HepG2 (cell line): ENCODE data around the gene PSMD12. TPM values are rescaled to one million over a fixed set of nuclear protein-coding genes. Genes with fewer than 3 reads are reported as not detected.

ENCODE experiments used
- CBX5 ChIP-seq: sonication (generic); formaldehyde crosslinking; IDR thresholded peaks from 2 replicates; pipeline ENCODE4 v1.4.0; 2020; ENCODE audit warnings: missing genetic modification reagents, borderline replicate concordance
- FIP1L1 ChIP-seq: fragments of 200-400 bp; formaldehyde crosslinking; IDR thresholded peaks from 2 replicates; pipeline ENCODE4 v1.6.1; 2018; ENCODE audit warnings: low read depth, mild to moderate bottlenecking, low read length, moderate library complexity, borderline replicate concordance; ENCODE audit not compliant: insufficient read depth
- FOXP1 ChIP-seq, 2 experiments: fragments of 450-650 bp in 1 of 2; IDR thresholded peaks; 2 replicates each; pipeline ENCODE4 v1.6.1; 2017 to 2018; ENCODE audit warnings: antibody characterized with exemption in 1 of 2
- MLX ChIP-seq: IDR thresholded peaks from 2 replicates; pipeline ENCODE4 v1.6.1; 2016
- NR2F1 ChIP-seq, 2 experiments: fragments of 450-650 bp in 1 of 2; formaldehyde crosslinking in 1 of 2; IDR thresholded peaks; 2 replicates each; pipeline versions ENCODE4 v1.5.0 to v1.6.1; 2016 to 2020; ENCODE audit warnings: mild to moderate bottlenecking in 1 of 2, missing compliant biosample characterization in 1 of 2, missing genetic modification reagents in 1 of 2, moderate library complexity in 1 of 2
- RXRA ChIP-seq: sonication (generic); formaldehyde crosslinking; IDR thresholded peaks from 2 replicates; pipeline ENCODE4 v1.5.1; 2020; ENCODE audit warnings: missing genetic modification reagents
- SIN3B ChIP-seq: fragments of 150-350 bp; IDR thresholded peaks from 2 replicates; pipeline ENCODE4 v1.6.1; 2014; ENCODE audit warnings: low read length
- TFE3 ChIP-seq: IDR thresholded peaks from 2 replicates; pipeline ENCODE4 v1.6.1; 2016
- THAP11 ChIP-seq: IDR thresholded peaks from 2 replicates; pipeline ENCODE4 v1.6.1; 2016; ENCODE audit warnings: missing biosample characterization, missing genetic modification reagents
- ZBTB14 ChIP-seq: sonication (generic); formaldehyde crosslinking; IDR thresholded peaks from 2 replicates; pipeline ENCODE4 v1.4.0; 2020; ENCODE audit warnings: missing genetic modification reagents
- ZBTB38 ChIP-seq: sonication (generic); formaldehyde crosslinking; IDR thresholded peaks from 2 replicates; pipeline ENCODE4 v1.5.1; 2020; ENCODE audit warnings: mild to moderate bottlenecking, missing genetic modification reagents
- ZBTB39 ChIP-seq: sonication (generic); formaldehyde crosslinking; IDR thresholded peaks from 2 replicates; pipeline ENCODE4 v1.5.0; 2020; ENCODE audit warnings: missing genetic modification reagents
- ZFP41 ChIP-seq: sonication (generic); formaldehyde crosslinking; IDR thresholded peaks from 2 replicates; pipeline ENCODE4 v1.4.0; 2020; ENCODE audit warnings: mild to moderate bottlenecking, missing genetic modification reagents, borderline replicate concordance
- ZNF234 ChIP-seq: sonication (generic); formaldehyde crosslinking; conservative IDR thresholded peaks from 2 replicates; pipeline ENCODE4 v1.5.1; 2020; ENCODE audit warnings: mild to moderate bottlenecking, missing genetic modification reagents
- ZNF281 ChIP-seq: sonication (generic); formaldehyde crosslinking; IDR thresholded peaks from 2 replicates; pipeline ENCODE4 v1.4.0; 2020; ENCODE audit warnings: missing genetic modification reagents, borderline replicate concordance
- ZNF484 ChIP-seq: sonication (generic); formaldehyde crosslinking; IDR thresholded peaks from 2 replicates; pipeline ENCODE4 v1.5.1; 2020; ENCODE audit warnings: mild to moderate bottlenecking, low read depth, missing genetic modification reagents, borderline replicate concordance
- ZNF580 ChIP-seq: IDR thresholded peaks from 2 replicates; pipeline ENCODE4 v1.6.1; 2016; ENCODE audit warnings: low read depth, borderline replicate concordance
- ZNF674 ChIP-seq: sonication (generic); formaldehyde crosslinking; IDR thresholded peaks from 2 replicates; pipeline ENCODE4 v1.5.0; 2020; ENCODE audit warnings: low read depth, mild to moderate bottlenecking, missing genetic modification reagents
- ZNF790 ChIP-seq: sonication (generic); formaldehyde crosslinking; IDR thresholded peaks from 2 replicates; pipeline ENCODE4 v1.8.0; 2022; ENCODE audit warnings: missing genetic modification reagents, mild to moderate bottlenecking, borderline replicate concordance
- polyA plus RNA-seq, 8 experiments: library from polyadenylated mRNA; depleted of rRNA in 3 of 8; stranded (reverse) in 7 of 8; unstranded in 1 of 8; fragments of >200 nt; fragmentation: Illumina TruSeq in 4 of 8; extraction: Trizol in 4 of 8; gene quantifications; 2 replicates each; pipeline versions ENCODE4 v1.2.1 to v1.2.3, GENCODE V29; 2011 to 2016; ENCODE audit warnings: low read depth in 4 of 8, missing spikeins in 1 of 8, mixed read lengths in 1 of 8; ENCODE audit not compliant: insufficient read depth in 1 of 8
- total RNA-seq, 5 experiments: library from RNA; depleted of rRNA; stranded (reverse); fragments of >200 nt; fragmentation: Illumina TruSeq; extraction: Trizol; gene quantifications; 2 replicates each; pipeline ENCODE4 v1.2.3, GENCODE V29; 2016; ENCODE audit warnings: low read depth in 1 of 5

The PSMD12 gene
- total and polyA plus RNA-seq, 2 of the 13 experiments (the other 11 are each of a cell fraction or from before 2014, with no cell fraction given): 27.4 to 71.7 TPM

GRCh38 chr17:67366193-67367157, at the start of gene PSMD12 (continued):
- peak; percentile 95 for TF ChIP-seq ZBTB38 (CRISPR knock-in tag)
- TF ChIP-seq ZNF674: 0 out of 2 replicates have a peak, but pooled peaks have one; percentile 52
- TF ChIP-seq THAP11 (CRISPR knock-in tag): peak; percentile 96
- TF ChIP-seq ZNF234 (CRISPR knock-in tag): peak; percentile 97
- 0 out of 2 replicates have a peak, but pooled peaks have one; percentile 10 for TF ChIP-seq ZNF281
- TF ChIP-seq ZFP41: peak; percentile 88; the same call in 1 of the 2 replicates
- TF ChIP-seq FIP1L1: no peak
- peak; percentile 74 for TF ChIP-seq TFE3 (CRISPR knock-in tag)
- no peak for TF ChIP-seq MLX (CRISPR knock-in tag)
- no peak; the same call in 1 of the 2 replicates for TF ChIP-seq ZBTB39 (CRISPR knock-in tag)
- TF ChIP-seq ZNF484 (CRISPR knock-in tag): no peak
- peak; percentile 55; the same call in 1 of the 2 replicates for TF ChIP-seq SIN3B
- TF ChIP-seq RXRA (CRISPR knock-in tag): peak; percentile 91
- peak; percentile 92 for TF ChIP-seq ZNF790 (CRISPR knock-in tag)
- TF ChIP-seq FOXP1 (IDR thresholded peaks at IDR 0.05): no peak
- TF ChIP-seq FOXP1 (CRISPR knock-in tag; IDR thresholded peaks at IDR 0.05): no peak
- TF ChIP-seq NR2F1 (CRISPR knock-in tag; IDR thresholded peaks at IDR 0.05): no peak; a peak in 1 of 4 replicates
- TF ChIP-seq ZBTB14 (CRISPR knock-in tag): no peak
- TF ChIP-seq ZNF580: peak; percentile 98
- peak; percentile 83; the same call in 1 of the 2 replicates for TF ChIP-seq CBX5
